Measurements from ENCODE around the gene APRT. TPM values are rescaled to one million over a fixed set of nuclear protein-coding genes. Genes with fewer than 3 reads are reported as not detected.

The APRT gene
- total and polyA plus RNA-seq, 2 of the 8 experiments (the other 6 are each of a cell fraction or from before 2014, with no cell fraction given): 221 to 267 TPM

GRCh38 chr16:88777471-88778270, 34.1 kb downstream of the APRT start (continued):
- TF ChIP-seq CHD7 (IDR thresholded peaks at IDR 0.05; ENCODE audit: insufficient replicate concordance, low read length) (no peak), NRF1 (IDR thresholded peaks at IDR 0.05; ENCODE audit: low read depth, low read length) (no peak), GABPA (IDR thresholded peaks at IDR 0.05; ENCODE audit: borderline replicate concordance, insufficient read depth, low read length) (peak; percentile 66; the same call in 1 of the 2 replicates), KDM5A (IDR thresholded peaks at IDR 0.05; ENCODE audit: low read length) (no peak), SP2 (IDR thresholded peaks at IDR 0.05; ENCODE audit: low read length) (no peak), ZNF274 (IDR thresholded peaks at IDR 0.05; ENCODE audit: borderline replicate concordance, extremely low read depth, low read length) (no peak), HDAC6 (IDR thresholded peaks at IDR 0.05; ENCODE audit: low read depth, low read length) (no peak), EGR1 (IDR thresholded peaks at IDR 0.05; ENCODE audit: borderline replicate concordance, low read depth, low read length) (no peak), MAX (IDR thresholded peaks at IDR 0.05) (peak; percentile 64)

Data from H1 (cell line).